Activated CD8-positive, alpha-beta memory T cell treated with anti-CD3 and anti-CD28 coated beads, Interleukin-2, amount 50 U/mL, for 48 hours (primary cell): Measurements from ENCODE around the gene ZMAT5.
A peak's percentile ranks its signal among the peaks of the same experiment; 100 is the strongest.
"Not testable (repeated sequence)": the region's sequence is repeated elsewhere in the genome, so short reads cannot be mapped to it uniquely, and the experiment has no call there.

ENCODE experiments used
- DNase-seq: peaks from one replicate; pipeline ENCODE4 v3.0.0-alpha.2; 2020

ZMAT5 gene

DNA sequence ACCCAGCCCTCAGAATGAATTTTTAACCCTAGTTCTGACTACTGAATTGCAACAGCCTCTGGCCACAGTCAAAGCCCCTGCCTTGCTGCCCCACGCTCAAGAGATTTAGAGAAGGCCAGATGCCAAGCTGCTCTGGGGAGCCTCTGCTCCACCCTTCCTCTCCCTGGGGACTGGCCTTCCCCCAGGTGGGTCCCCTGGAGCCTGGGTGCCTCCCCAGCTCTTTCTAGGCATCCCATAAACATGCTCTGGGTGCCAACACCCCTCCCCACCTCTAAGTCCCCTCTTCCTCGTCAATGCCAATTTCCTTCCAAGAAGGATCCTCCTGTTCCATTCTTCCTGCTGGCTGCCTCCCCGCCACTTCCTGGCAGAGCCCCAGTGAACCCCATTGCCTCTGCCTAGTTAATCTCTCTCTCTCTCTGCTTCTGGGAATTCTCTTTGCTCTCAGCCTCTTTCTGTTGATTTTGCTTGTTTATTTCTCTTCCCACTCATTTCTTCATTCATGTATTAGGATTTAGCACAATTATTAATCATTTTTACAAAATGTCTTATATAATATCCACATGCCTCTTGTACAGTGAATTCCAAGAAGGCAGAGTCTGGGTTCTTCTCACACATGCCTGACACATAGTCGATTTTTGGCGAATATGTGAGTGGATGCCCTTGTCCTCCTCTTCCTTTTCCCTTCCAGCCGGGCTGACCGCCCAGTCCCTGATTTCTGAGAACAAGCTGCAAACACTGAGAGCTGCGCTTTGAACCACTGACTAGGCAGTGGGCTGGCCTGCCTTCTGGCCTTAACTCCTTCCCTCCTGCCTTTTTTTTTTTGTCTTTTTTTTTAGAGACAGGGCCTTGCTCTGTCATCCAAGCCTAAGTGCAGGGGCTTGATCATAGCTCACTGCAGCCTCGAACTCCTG, 17.9 kb upstream of the ZMAT5 start:
- no peak for DNase-seq

DNA sequence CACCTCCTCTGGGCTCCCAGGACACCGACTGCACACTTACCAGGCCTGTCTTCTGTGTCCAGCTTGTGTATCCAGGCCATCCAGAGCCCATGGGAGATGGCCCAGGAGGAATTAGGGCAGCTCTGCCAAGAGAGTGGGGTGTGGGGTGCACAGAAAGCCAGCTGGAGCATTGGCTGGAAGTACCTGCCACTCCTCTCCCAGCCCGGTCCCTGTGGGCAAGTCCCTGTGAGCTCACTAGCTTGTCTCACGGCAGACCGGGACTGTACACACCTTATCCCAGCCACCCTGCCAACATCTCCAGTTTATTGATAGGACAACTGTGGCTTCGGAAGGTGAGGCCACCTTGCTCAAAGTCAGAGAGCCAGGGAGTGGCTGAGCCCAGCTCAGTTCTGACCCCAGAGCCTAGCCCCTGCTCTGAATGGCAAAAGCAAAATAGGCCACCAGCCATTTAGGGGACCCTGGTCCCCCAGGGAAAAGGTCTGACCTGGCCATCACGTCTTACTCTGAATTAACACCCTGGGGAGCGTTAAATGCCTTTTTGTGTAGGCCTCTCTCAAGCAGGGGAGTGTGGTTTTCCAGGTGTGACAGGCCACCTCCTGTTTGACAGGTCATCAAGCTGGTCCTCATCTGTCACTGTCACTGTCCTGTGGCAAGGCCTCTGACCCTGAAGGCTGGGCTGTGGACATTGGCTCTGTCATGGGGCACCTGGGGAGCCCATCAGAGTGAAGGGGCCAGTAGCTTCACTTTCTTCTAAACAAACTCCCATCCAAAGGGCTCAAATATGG, 15.4 kb upstream of the ZMAT5 start:
- no peak for DNase-seq

GRCh38 chr22:29780748-29781676, 14.2 kb upstream of the ZMAT5 start:
- DNase-seq = no peak

DNA sequence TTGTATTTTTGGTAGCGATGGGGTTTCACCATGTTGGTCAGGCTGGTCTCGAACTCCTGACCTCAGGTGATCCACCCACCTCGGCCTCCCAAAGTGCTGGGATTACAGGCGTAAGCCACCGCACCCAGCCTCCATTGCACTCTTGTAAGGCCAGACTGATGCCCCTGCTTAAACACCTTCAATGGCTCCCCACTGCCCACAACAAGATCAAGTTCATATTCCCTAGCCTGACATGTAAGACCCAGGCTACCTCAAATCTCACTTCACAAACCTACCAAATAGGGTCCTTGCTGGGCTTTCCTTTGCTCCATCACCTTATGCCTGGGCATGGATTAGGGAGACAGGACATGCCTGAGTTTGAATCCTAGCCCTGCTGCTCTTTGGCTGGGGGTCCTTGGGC, 13.4 kb upstream of the ZMAT5 start:
- DNase-seq = no peak

DNA sequence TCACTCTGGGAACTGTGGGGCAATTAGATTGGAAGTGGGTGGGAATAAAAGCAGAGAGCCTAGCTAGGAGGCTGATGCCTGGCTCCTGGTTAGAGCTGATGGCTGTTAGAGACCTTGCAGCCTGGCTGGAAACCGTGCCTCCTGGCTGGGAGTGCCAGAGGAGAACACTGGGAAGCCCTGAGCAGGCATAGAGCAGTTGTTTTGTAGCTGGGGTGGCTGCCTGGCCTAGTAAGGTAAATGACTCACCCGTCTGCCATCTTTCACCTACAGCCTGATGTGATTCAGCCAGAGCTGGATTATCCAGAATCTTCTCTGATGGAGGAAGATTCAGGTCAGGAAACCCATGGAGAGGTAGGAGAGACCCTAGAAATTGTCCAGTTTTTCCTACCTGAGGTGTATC, 6.4 kb upstream of the ZMAT5 start:
- DNase-seq = no peak

- no peak for DNase-seq
Observed at GRCh38 chr22:29772170-29772641, 5.4 kb upstream of the ZMAT5 start.

DNA sequence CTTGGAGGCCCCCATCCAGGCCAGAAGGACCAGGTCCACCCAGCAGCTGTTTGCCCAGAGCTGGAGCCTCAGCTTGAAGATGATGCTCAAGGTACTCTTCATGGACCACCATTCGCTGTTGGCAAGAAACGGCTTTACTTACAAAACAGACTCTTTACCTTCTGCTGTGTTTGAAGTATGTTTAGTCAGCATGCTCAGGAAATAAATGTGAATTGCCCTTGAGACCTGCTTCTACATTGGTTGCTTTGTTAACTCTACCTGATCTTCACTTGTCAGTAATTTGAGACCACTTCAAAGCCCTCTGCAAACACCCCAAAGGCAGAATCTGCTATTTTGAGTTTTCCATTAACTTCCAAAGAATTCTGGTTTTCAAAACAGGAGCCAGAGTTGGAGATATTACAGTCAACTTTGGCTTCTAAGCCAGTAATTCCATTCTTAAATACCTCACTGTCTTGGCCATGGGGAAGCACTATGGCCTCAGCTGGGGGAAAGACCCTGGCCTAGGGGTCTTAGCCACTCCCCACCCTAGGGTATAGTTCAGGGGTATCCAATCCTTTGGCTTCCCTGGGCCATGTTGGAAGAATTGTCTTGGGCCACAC, 3.0 kb upstream of the ZMAT5 start:
- no peak for DNase-seq

- no peak for DNase-seq
Observed at GRCh38 chr22:29768052-29768693, 1.4 kb upstream of the ZMAT5 start.

DNA sequence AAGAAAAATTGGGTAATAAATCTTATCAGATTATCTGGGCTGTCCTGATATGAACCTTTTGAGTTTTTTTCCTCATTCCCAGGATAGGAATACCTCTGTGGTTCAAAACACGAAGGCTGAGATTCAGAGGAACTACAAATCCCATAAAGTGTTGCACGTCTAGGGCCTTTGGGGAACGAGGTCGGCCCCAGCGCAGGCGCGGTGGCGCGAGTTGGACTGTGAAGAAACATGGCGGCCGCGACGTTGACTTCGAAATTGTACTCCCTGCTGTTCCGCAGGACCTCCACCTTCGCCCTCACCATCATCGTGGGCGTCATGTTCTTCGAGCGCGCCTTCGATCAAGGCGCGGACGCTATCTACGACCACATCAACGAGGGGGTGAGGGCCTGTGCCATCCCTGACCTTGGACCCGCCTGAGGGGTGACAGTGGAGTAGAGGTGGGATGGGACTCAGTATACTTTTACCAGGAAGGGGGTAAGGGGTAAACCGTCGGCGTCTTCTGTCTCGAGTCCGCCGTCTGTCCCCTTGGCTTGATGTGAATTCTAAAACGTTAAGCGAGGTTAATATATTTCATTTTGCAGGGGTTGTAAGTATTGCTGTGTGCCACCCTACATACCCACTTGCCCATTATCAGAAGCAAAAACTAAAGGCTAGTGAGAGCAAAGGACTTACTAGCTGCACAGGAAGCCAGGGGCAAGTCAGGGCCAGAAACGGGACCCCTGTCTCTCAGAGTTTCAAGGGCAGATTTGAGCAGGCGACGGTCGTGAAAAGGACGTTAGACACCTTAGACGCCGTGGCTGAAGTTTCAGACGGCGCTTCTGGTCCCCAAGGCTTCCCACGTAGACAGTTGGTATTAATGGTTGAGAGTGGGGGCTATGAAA, 604 bp upstream of the ZMAT5 start, which contains the start of gene UQCR10:
Gene UQCR10 (plus strand): TSS at position 199 of the 881 bp plus-strand sequence. CDS start 30 bp downstream, at position 229.
- peak; percentile 95 for DNase-seq

GRCh38 chr22:29765905-29766631, 739 bp downstream of the ZMAT5 start:
- peak; percentile 64 for DNase-seq

DNA sequence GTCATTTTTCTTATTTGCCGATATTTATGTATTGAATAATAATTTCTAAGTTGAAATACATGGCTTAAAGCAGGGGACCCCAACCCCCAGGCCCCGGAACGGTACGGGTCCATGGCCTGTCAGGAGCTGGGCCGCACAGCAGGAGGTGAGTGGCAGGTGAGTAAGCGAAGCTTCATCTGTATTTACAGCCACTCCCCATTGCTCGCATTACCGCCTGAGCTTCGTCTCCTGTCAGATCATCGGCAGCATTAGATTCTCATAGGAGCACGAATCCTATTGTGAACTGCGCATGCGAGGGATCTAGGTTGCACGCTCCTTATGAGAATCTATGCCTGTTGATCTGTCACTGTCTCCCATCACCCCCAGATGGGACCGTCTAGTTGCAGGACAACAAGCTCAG, 4.5 kb downstream of the ZMAT5 start:
- DNase-seq = no peak

DNA sequence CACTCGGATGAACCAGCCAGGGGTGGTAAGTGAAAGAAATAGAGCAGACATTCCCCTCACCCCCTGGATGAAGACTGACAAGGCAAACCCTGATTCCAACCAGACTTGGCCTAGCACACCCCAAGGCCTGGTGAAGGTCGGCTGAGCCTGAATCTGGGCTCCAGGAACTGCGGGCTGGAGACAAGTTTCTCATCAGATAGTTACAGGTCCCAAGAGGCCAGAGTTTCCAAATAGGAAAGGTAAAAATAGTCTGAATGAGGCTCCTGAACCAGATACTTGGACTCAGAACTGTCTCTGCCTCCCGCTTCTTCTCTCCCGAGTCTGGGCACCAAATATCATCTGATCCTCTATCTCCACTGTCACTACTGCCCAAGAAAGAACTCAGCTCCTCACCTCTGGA, 7.8 kb downstream of the ZMAT5 start:
- DNase-seq = no peak

DNA sequence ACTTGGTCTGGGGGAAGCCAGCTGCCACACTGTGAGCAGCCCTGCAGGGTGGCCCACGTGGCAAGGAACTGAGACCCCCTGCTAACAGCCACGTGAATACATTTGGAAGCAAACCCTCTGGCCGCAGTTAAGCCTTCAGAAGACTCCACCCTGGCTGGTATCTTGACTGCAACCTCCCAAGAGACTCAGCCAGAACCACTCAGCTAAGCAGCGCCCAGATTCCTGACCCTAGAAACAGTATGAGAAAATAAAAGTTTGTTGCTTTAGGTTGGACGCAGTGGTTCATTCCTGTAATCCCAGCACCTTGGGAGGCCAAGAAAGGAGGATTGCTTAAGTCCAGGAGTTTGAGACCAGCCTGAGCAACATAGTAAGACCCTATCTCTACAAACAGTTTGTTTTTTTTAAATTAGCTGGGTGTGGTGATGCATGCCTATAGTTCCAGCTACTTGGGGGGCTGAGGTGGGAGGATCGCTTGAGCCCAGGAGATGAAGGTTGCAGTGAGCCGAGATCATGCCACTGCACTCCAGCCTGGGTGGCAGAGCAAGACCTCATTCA, 8.7 kb downstream of the ZMAT5 start:
- DNase-seq = no peak

DNA sequence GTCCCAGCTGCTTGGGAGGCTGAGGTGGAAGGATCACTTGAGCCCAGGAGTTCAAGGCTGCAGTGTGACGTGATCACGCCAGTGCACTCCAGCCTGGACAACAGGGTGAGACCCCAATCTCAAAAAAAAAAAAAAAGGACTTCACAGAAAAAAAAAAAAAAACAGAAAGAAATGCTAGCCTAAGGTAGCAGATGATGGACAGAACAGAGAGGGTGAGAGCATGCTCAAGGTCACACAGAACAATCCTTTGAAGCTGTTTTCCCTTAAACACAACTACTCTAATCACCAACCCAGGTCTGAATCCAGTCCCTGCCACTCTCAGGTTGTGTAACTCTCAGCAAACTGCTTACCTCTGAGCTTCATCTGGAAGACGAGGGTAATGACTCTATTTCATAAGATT, 9.7 kb downstream of the ZMAT5 start:
- DNase-seq = no peak

DNA sequence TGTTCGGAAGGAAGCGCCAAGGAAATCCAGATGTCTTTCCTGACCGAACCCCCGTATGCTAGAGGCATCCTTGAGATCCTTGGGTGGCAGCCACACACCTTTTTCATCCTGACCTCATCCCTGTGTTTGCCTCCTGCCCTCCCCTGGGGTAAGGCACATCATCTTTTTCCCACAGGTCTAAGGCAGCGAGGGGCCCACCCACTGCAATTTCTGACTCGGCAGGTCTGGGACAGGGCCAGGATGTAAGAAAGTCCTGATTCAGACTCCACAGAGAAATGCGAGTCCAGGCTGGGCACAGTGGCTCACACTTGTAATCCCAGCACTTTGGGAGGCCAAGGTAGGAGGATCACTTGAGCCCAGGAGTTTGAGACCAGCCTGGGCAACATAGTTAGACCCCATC, 10.5 kb downstream of the ZMAT5 start:
- DNase-seq = no peak

GRCh38 chr22:29755889-29756288, 10.9 kb downstream of the ZMAT5 start:
- no peak for DNase-seq

DNA sequence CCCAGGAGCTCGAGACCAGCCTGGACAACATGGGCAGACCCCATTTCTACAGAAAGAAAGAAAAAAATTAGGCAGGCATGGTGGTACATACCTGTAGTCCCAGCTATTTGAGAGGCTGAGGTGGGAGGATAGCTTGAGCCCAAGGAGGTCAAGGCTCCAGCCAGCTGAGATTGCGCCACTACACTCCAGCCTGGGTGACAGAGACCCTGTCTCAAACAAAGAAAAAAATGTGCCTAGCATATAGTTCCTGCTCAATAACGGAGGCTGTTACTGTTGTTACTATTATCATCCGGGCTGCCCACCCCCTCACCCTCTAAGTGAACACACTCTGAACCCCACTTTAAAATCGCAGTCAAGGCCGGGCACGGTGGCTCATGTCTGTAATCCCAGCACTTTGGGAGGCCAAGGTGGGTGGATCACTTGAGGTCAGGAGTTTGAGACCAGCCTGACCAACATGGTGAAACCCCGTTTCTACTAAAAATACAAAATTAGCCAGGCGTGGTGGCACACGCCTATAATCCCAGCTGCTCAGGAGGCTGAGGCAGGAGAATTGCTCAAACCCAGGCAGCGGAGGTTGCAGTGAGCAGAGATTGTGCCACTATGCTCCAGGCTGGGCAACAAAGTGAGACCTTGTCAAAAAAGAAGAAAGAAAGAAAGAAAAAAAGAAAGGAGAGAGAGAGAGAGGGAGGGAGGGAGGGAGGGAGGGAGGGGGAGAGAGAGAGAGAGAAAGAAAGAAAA, 12.0 kb downstream of the ZMAT5 start:
- DNase-seq = not testable (repeated sequence)

- DNase-seq = no peak
Observed at GRCh38 chr22:29753808-29754657, 12.8 kb downstream of the ZMAT5 start.
